HG03575 (cell line): Measurements from ENCODE around the gene GNL2.

Experiments
- ATAC-seq: cut with Tn5 transposase; IDR thresholded peaks from one replicate; pipeline ENCODE4 v1.9.1; 2021; ENCODE audit not compliant: unreplicated experiment, insufficient number of reproducible peaks, low FRiP score; ENCODE audit errors: extremely low read depth

The GNL2 gene

DNA sequence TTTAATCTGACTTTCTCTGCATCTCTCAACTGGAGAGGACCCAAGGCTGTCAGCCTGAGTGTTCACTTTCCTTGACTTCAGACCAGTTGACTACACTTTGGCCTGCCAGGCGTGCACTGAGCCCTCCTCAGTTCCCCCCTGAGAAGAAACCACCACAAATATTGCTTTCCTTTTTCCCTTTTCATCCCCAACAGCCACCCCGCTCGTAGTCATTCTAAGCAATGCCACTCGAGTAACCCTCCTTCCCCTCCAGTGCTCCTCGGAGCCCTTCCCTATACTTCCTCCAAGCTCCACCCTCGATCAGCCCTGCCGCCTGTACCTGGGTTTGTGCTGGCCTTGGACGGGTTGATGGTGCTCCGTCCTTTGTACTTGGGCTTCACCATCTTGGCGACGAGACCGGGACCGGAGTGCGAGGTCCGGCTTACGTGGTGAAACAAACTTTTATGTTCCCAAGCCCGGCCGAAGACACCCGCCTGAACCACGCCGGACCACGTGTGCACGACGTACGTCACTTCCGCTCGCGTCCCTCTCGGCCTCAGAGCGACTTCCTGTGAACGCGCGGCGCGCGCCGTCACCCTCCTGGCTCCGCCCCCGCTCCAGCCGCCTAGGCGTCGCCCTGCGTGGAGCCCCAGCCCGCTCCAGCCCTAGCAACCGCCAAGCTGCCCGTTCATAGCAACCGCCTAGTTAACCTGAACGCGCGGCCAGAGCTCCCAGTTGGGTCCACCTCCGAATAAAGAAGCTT, at the start of gene GNL2:
Gene GNL2 (minus strand): TSS at position 498 of the 742 bp plus-strand sequence. CDS start 115 bp downstream, at position 383.
- peak; percentile 63 for ATAC-seq

DNA sequence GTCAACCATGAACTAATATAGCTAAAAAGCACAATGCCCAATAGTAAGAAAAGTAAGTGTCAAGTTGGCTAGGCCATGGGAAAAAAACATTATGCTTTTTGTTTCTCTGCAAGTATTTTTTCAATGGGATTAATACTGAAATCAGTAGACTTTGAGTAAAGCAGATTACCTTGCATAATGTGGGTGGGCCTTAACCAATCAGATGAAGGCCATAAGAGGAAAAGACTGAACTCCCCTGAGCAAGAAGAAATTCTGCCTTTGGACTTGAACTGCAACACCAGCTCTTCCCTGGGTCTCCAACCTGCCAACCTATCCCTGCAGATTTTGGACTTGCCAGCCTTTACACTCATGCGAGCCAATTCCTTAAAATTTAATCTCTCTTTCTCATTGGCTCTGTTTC, 45.3 kb upstream of the GNL2 start:
- ATAC-seq = no peak

DNA sequence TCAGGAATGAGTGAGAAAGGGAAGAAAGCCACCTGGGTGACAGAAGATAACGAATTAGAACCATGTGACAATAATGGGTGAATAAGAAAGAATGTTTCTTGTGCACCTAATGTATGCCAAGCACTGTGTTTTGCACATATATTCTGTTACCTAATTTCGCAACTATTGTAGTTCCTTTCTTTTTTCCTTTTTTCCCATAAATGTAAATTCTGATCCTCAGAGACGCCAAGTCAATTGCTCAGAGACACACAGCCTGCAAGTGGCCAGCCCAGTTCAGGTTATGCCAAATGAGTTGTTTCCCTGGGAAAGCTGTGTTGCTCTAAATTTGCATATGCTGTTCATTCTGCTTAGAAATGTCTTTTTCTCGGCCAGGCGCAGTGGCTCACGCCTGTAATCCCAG, 40.7 kb upstream of the GNL2 start:
- ATAC-seq = no peak

DNA sequence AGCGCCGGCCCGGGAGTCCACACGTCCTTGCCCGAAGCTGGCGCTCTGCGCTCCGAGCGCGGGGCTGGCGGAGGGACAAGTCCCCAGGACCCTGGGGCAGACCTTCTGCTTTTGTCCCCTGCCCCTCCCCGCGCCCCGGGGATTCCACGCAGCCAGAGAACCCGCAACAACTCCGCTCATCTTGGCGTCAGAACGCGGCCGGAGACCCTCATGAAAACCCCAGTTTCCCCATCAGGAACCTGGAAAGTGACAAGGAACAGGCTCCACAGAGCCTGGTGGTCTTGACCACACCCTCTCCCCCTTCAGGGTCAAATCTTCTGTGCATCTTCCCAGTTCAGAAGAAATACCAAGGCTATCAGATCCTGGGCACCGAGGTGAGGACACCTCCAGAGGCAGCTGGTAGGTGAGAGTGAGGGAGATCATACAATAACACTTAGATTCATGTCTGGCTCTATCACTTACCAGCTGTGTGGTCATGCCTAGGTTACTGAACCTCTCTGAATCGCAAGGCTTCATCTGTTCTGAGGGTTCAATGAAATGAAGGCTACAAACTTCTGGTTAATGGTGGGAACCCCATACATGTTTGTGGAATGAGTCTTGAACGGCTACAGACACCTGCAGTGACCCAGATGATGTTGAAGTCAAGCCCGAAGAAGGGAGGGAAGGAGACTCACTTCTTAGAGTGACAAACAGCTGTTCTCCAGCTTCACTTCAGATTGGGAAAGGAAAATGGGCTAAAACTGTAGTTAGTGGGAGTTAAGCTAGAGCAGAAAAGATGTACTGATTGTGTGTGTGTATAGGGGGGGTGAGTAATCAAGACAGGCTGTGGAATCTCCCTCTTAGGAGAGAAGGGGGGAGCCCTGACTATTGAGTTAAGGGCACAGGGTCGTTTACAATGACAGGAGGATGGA, 39.5 kb upstream of the GNL2 start:
- no peak for ATAC-seq

DNA sequence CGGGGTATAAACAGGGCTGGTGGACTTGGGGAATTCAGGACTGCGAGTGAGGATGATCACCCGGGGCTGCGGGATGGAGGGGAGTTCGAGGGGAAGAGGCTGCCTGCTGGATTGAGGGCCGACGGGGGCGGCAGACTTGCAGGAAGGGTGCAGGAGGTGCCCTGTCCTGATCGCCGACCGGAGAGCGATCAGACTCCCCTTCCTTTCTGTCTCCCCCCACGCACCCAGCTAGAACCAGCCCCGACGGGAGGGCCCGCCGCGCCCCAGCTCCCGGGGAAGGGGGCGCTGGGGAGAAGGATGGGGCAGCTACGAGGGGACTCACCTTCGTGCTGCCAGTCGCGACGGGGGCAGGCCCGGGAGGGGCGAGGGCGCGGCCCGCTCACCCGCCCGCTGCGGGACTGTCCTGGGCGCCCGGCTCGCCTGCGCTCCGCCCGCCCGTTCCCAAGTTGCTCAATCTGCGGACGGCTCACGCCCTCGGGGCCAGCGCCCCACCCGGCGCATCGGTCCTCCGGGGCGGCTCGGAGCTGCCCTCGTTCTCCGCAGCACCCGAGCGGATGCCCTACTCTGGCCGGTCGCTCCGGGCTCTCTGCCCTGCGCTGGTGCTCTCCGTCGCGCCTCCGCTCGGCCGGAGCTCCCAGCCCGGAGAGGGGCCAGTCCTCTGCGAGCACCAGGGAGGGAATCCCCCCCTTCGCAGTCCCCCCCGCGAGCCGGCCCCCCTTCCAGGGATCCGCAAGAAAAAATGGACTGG, 38.7 kb upstream of the GNL2 start, which contains the start of gene RSPO1:
Gene RSPO1 (minus strand): TSS at position 649 of the 748 bp plus-strand sequence. CDS start 5,231 bp downstream, outside the sequence.
- ATAC-seq = no peak

DNA sequence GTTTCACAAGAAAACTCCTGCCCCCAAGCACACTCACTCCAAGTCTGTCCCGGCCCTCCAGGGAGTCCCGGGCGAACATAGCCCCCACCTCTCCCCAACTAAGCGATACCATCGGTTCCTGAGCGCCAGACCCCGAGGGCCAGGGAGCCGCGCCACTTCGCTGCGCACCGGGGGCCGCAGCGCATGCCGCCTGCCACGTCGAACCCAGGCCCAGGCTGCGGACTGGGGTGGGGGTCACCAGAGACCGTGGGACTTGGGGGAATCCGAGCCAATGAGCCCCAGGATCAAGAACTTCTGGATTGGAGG, 38.2 kb upstream of the GNL2 start:
- ATAC-seq = no peak

DNA sequence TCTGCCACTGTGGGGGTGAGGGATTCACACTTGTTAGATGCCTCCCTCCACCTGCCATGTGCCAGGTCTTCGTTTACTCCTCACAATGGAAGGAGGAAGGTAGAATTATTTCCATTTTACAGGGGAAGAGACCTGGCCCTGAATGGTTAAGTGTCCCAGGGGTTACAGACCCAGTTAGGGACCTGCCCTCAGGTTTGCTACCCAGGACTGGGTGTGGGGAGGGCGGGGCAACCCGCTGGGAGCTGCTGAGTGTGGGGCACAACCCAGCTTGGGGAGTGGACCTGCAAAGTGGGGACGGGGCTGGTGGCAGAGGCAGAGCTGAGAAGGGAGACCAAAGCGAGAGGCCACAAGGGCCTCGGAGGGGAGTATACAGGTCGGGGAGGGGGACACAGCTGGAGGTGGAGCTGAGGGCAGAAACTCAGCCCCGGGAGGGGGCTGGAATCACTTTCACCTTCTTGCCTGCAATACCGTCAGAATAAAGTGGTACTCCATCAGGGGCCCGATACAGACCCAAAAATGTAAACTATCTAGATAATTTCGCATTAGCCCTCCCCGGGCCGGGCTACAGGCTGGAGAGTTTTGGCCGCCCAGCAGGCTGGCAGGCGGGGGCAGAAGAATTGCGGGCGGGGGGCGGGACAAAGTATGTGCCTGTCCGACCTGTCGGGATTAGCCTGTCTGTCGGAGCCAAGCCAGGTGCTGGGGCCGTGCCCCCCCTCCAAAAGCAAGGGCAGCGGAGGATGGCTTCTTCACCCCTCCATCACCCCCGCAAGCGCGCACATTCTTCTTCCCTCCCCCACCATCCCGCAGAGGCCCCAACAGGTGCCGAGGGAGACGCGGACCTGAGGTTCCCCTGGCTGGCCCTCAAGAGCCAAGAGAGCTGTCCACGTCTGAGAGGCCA, 37.6 kb upstream of the GNL2 start:
- no peak for ATAC-seq

DNA sequence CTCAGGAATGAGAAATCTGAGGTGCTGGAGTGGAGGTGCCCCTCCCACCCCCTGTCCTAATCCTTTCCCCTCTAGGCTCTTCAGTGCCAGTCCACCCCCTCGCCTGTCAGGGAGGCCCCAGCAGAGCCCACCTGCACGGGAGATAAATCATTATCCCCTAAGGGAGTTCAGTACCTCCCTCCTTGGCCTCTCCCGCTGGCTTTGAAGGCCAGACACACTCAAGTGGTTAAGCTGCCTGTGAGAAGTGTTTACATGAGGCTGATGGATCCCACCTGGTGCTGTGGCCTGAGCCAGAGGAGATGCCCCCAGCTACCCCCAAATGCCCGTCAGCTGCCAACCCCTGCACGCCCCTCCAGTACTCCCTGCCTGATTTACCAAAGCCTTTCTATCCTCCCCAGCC, 35.3 kb upstream of the GNL2 start:
- no peak for ATAC-seq

DNA sequence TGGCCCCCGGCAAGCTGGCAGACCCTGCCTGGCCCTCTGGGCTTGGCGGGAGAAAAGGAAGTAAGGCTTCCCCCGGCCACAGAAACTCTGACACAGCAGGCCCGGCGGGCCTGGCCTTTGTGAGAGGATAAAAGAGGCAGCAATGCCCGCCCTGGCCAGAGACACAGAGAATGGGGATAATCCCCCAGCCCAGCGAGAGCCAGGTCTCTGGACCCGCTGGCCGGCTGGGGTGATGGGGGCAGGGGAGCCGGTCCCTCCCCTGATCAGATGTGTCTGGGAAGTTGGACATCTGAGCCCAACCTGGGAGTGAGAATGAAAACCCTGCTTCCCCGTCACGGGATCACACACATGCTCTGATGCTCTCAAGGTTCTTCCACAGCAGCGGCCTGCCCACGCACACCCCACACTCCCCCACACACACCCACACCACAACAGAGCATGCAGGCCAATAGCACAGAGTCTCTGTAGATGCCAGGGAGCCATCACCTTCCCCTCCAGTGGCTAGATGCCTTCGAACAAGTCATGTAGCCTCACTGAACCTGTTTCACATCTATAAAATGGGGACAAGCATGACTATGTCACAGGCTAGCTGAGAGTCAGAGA, 34.8 kb upstream of the GNL2 start:
- ATAC-seq = no peak

DNA sequence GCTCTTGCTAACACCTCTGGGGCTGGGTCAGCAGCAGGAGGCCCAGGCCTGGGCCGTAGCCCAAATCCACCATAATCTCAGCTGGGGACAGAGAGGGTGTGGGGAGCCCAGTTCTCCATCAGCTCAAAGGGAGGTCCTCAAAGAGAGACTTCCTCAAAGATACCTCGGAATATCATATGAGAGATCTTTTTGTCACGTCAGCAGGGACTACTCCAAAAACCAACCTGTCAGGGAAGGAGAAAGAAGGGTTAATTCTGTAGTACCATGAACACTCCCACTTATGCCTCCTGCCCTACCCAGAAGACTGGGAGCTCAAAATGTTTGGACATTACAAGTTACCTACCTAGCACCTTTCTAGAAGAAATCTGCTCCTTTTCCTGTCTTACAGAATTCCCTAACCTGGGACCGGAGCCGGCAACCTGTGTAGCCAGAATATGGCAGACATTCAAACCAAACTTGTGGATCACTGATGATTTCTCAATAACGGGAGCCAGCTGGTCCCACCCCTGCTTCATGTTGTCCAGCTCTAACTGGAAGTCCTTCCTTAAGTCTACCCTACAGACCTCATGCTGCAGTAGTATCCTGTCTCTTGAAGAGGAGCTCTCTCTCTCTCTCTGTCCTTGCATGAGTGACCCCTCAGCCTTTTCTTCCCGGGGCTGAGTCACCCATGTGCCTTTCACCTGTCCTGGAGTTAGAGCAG, 34.1 kb upstream of the GNL2 start:
- no peak for ATAC-seq

DNA sequence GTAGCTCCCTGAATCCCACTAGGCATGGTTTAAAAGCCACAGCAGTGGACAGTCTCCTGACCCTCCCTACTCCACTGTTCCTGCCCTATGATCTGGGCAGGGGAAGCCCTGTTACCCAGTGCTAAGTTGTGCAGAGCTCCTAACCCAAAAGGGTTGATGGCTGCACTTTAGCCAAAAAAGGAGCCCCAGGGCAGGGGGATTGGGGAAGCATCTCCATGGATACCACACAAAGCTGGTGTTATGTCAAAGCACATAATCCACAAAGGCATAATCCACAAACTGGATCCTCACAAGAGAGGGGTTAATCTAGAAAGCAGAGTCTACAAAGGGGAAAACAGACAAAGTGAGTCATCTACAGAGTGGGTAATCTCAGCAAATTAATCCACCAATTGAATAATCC, 33.3 kb upstream of the GNL2 start:
- ATAC-seq = no peak

DNA sequence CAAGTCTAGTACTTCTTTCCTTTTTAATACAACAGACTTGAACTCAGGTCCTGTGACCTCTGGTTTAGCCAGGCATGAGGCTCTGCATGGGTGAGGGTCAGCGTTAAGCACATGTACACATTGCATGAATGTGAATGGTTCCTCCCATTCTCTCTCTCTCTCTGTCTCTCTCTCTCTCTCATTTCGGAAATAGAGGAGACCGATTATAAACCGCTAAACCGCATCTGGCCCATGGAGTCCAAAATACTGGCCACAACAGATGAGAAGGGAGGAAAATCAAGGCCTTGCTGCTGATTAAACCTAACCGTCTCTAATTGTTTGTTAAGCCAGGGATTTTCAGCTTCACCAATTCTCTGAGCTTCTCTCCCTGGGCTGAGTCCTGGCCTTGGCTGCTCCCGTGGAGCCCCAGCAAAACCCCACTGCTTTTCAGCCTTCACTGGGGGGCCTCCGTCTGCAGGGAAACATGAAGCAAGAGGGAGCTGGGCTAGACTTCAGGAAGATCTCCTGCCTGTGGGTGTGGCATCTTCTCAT, 32.4 kb upstream of the GNL2 start:
- no peak for ATAC-seq

DNA sequence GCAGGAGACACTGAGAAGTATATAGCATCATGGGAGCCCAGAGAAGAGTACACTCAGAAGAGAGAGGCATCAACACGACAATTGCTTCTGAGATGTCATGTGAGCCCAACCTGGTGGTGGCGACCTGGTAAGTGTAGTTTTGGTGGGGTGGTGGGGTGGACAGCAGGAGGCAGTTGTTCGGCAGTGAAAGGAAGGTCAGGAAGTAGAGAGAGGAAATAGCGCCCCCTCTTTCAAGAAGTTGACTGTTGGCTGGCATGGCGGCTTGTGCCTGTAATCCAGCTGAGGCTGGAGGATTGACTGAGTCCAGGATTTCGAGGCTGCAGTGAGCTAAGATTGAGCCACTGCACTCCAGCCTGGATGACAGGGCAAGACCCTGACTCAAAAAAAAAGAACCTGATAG, 26.4 kb upstream of the GNL2 start:
- no peak for ATAC-seq

DNA sequence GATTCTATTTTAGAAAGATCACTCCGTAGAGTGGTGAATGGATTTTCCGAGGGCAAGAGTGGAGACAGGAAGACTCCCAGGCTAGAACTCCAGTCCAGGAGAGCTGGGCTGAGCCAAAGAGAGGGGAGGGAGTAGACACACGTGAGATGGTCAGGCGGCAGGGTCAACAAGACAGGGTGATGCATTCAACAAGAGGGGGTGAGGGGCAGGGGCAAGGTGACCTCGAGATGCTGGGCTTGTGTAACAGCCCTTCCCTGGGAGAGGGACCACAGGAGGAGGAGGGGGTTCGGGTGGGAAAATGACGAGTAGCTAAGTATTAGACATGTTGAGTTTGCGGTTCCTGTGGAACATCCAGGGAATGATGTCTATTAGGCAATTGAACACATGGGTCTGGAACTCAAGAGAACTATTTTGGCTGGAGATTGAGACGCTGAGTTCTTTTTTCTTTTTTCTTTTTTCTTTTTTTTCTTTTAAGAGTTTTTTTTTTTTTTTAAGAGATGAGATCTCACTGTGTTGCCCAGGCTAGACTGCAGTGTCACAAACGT, 25.7 kb upstream of the GNL2 start:
- ATAC-seq = no peak

DNA sequence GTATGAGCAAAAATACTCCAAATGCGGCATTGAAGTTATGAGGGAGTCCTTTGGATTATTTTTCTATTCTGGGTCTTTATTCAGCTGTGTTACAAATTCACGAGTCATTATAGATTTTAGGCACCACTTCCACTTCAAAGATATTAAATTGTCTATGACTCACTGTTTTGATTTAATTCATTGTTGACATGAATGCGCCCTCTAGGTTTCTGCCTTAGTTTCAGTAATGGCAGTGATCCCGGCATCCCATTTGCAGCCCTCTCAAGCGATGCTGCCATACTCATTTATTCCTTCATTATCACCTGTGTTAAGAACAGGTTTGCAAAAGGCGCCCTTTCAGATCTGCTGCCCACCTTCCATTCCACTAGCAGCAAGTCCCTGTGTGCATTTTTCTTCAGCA, 25.0 kb upstream of the GNL2 start:
- ATAC-seq = no peak

DNA sequence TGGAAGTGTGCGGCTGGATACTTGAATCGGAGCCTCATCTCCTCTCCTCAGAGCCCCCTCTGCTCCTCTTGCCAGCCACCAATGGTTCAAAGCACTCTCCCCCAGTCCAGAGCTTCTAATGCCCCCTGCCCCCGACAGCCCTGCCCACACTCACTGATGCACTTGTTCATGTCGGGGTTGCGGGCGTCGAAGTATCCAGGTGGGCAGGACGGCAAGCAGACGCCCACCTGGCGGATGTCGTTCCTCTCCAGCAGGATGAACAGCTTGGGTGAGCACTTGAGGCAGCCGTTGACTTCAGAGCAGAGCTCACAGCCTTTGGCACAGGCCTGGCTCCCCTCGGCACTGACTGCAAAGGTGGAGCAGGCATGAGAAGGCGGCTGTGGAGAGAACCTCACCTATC, 20.6 kb upstream of the GNL2 start:
- no peak for ATAC-seq

DNA sequence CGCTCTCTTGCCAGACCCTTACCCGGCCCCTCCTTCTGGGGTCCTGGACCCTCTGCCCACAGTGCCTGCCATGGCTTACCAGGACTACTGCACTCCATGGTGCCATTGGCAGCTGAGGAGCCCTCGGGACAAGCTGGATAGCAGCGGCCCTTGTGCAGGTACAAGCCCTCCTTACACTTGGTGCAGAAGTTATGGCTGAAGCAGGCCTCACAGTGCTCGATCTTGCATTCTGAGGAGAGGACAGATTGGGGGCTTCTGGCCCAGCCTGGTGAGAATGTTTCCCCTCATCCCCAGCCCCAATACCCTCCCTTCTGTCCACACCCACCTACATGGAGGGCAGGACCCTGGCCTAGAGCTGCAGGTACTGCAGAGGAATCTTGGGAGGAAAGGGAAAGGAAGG, 18.4 kb upstream of the GNL2 start:
- no peak for ATAC-seq
